ENCODE results near the gene PADI6. TPM values are rescaled to one million over a fixed set of nuclear protein-coding genes. Genes with fewer than 3 reads are reported as not detected.

PADI6 gene
- total and polyA plus RNA-seq, 4 experiments from 2014 or later, result 0.10 TPM; not detected in 3

DNA sequence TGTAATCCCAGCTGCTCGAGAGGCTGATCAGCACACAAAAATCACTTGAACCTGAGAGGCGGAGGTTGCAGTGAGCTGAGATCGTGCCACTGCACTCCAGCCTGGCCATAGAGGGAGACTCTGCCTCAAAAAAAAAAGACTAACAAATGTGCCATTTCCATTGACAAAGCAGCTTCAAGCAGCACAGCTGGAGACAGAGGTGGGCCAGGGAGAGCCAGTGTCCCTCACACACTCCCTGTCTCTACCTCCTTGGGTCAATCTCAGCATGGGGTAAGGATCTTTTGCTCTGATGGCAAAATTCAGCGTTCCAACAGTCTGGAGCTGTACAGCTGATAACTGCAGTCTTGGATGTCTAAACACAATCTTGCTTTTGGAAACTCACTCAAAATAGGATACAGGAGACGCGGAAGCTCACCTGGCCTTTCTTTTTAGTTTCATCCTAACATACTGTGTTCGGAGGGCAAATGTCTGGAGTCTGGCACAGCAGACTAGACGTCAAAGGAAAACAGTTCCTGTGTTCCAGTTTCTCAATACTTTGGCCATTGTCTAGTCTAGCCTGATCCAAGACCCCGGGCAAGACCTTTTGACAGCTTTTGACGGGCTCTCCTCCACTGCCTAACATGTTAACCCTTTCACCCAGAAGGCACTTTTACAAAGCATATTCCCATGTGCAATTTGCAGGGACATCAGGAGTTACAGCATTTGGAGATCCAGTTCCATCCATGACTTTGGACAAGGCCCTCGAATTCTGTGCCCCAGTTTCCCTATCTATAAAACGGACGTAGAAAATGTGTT, 64.6 kb downstream of the PADI6 start:
- H3K36me3 ChIP-seq (ENCODE audit: insufficient read depth, low read length), result no peaks in the 10 kb centered on the region
- CTCF ChIA-PET (ENCODE audit: partially characterized antibody), result interaction anchor here (0.7 kb wide), 1 partner anchor 17 kb away, joined by 3 read pairs; no protein-coding TSS in a partner anchor
- DNase-seq, result no peak
- Mint-ChIP-seq H3K9me3 (peaks cover 0 to 4% (median 0%) of the 10 kb centered on the region in 8 donors), H3K4me1 (peaks cover 22 to 78% (median 43%) of the 10 kb centered on the region in 4 donors), H3K27me3 (no peaks in the 10 kb centered on the region), H3K27ac (peak overlapping the region; percentile 82 to 93 (median 88)), H3K36me3 (peaks cover 0 to 34% of the 10 kb centered on the region in 2 donors), H3K4me3 (peak overlapping the region; percentile 79 to 82 (median 82))
- peak overlapping the region; percentile 78 for H3K27ac ChIP-seq (ENCODE audit: low read depth, low read length)
- H3K4me3 ChIP-seq (ENCODE audit: low read length in 2 of 2), result peak overlapping the region in 1 of 2 donors; percentile 79
- peaks cover 27% of the 10 kb centered on the region for H3K4me1 ChIP-seq (ENCODE audit: insufficient read depth, low read length)
- intact Hi-C loops (cut with micrococcal nuclease), result loop anchor here (10.0 kb wide), 1 partner anchor 1912 kb away; the partner anchor contains the start of genes CASP9 and DNAJC16
- POLR2A ChIA-PET (ENCODE audit: partially characterized antibody), result no interaction called here
- no peaks in the 10 kb centered on the region for H3K9me3 ChIP-seq (ENCODE audit: control insufficient read depth in 1 of 2, low read length in 2 of 2)
- no peaks in the 10 kb centered on the region for H3K27me3 ChIP-seq (ENCODE audit: insufficient read depth, low read length)

DNA sequence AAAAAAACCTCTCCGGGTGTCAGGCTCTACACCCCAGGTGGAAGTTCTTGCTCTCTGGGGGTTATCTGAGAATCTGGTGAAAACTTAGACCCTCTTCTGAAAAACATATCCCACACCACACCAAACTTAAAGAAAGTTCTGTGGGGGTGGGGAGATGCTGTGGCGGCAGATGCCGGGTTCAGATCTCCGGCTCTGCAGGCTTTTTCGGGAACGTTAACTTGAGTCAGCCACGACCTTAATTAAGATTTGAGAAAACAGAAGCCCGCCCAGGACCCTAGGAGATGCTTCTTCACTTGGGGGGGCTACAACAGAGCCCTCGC, 65.2 kb downstream of the PADI6 start:
- Histone ChIP-seq H3K9me3 (ENCODE audit: control insufficient read depth in 1 of 2, low read length in 2 of 2) (no peaks in the 10 kb centered on the region), H3K4me1 (ENCODE audit: insufficient read depth, low read length) (peaks cover 27% of the 10 kb centered on the region), H3K27me3 (ENCODE audit: insufficient read depth, low read length) (no peaks in the 10 kb centered on the region), H3K36me3 (ENCODE audit: insufficient read depth, low read length) (no peaks in the 10 kb centered on the region), H3K4me3 (ENCODE audit: low read length in 2 of 2) (peak overlapping the region in 1 of 2 donors; percentile 79), H3K27ac (ENCODE audit: low read depth, low read length) (peak overlapping the region; percentile 78)
- Mint-ChIP-seq H3K4me1 (peaks cover 22 to 72% (median 41%) of the 10 kb centered on the region in 4 donors), H3K9me3 (peaks cover 0 to 4% (median 0%) of the 10 kb centered on the region in 8 donors), H3K36me3 (peaks cover 0 to 33% of the 10 kb centered on the region in 2 donors), H3K27me3 (no peaks in the 10 kb centered on the region), H3K27ac (peak overlapping the region; percentile 82 to 93 (median 88)), H3K4me3 (peak overlapping the region; percentile 79 to 82 (median 82))
- intact Hi-C loops (cut with micrococcal nuclease), result loop anchor here (10.0 kb wide), 1 partner anchor 1912 kb away; the partner anchor contains the start of genes CASP9 and DNAJC16
- no peak for DNase-seq
- ChIA-PET CTCF (ENCODE audit: partially characterized antibody) (no interaction called here), POLR2A (ENCODE audit: partially characterized antibody) (interaction anchor here (1.0 to 1.4 kb wide), 2 partner anchors 8 to 533 kb away, joined by 3 to 6 read pairs; no protein-coding TSS in a partner anchor)

DNA sequence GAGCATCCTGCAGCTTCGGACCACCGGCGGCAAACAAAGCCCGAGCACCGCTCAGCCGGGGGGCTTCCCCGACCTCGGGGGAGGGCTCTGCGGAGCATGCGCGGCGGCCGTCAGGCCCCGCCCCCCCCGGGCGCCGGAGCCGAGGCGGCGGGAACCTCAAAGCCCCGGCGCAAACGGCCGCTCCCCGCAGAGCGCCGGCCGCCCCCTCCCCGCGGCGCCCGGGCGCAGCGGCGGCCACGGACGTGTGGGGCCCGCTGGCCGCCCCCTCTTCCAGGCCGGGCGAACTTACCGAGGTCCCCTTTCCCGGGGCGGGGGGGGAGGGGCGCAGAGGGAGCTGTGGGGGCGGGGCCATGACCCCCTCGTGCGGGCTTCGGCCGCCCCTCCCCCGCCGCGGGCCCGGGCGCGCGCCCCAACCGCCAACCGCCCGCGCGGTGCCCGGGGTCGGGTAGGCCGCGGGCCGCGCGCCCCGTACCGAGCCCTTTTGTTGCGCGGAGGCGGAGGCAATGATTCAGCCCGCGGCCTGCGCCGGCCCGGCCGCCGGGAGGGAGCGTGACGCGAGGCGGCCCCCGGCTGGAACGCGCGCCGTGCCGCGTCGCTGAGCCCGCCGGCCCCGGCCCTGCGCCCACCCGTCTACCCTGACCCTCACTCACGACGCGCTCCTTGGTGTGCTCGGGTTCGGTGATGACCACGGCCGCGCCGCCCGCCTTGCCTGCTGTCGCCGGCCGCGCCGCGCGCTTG, 65.8 kb downstream of the PADI6 start:
- Mint-ChIP-seq H3K4me3 (peak overlapping the region; percentile 79 to 82 (median 82)), H3K27ac (peak overlapping the region; percentile 82 to 93 (median 88)), H3K9me3 (peaks cover 0 to 2% (median 0%) of the 10 kb centered on the region in 8 donors), H3K4me1 (peaks cover 22 to 66% (median 41%) of the 10 kb centered on the region in 4 donors), H3K27me3 (no peaks in the 10 kb centered on the region), H3K36me3 (peaks cover 0 to 29% of the 10 kb centered on the region in 2 donors)
- intact Hi-C loops (cut with micrococcal nuclease), result loop anchor here (2.0 to 10.0 kb wide), 2 partner anchors 17 to 1913 kb away; partner anchors contain the start of genes CASP9 and DNAJC16
- no peaks in the 10 kb centered on the region for H3K27me3 ChIP-seq (ENCODE audit: insufficient read depth, low read length)
- POLR2A ChIA-PET (ENCODE audit: partially characterized antibody), result interaction anchor here (1.0 to 1.4 kb wide), 2 partner anchors 9 to 533 kb away, joined by 3 to 6 read pairs; no protein-coding TSS in a partner anchor
- CTCF ChIA-PET (ENCODE audit: partially characterized antibody), result interaction anchor here (2.7 kb wide), 1 partner anchor 19 kb away, joined by 8 read pairs; no protein-coding TSS in a partner anchor
- peak overlapping the region in 1 of 2 donors; percentile 79 for H3K4me3 ChIP-seq (ENCODE audit: low read length in 2 of 2)
- no peaks in the 10 kb centered on the region for H3K9me3 ChIP-seq (ENCODE audit: control insufficient read depth in 1 of 2, low read length in 2 of 2)
- peak; percentile 40 to 71 (median 55) for DNase-seq
- H3K36me3 ChIP-seq (ENCODE audit: insufficient read depth, low read length), result no peaks in the 10 kb centered on the region
- peaks cover 27% of the 10 kb centered on the region for H3K4me1 ChIP-seq (ENCODE audit: insufficient read depth, low read length)
- peak overlapping the region; percentile 78 for H3K27ac ChIP-seq (ENCODE audit: low read depth, low read length)

DNA sequence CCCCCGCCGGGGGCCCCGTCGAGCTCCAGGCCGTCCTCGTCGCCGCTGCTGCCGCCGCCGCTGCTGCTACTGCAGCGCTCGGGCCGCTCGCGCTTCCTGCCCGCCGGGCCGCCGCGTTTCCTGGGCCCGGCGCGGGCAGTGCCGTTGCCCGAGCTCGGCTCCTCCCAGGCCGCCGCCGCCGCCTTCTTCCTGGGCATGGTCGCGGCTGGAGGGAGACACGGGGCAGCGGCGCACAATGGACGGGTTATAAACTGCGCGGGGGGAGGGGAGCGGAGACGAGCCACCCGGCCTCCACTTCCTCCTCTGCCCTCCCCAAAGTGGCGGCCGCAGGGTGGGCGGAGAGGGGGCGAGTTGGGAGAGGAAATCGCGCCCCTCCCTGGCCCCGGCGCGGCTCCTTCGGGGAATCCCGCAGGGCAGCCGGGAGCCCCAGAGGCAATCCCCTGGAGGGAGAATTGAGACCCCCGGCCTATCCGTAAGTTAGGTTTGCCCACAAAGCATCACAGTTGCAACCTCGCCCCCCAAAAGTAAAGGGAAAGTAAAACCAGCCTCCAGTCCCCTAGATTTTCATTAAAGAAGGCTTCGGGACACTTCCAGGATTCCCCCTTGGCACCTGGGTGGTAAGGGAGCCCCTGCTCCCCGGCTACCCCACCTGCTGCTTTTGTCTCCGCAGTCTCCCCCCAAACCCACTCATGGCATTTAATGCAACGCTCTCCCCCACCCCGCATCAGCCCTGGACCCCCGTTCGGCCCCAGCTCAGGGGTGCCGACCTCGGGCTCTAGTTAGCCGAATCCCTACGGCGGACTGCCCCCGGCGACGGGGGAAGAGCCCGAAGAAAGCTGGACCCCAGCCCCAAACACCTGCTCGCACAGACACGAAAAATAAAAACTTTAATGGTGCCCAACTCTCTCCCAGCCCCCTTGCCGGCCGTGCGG, 66.6 kb downstream of the PADI6 start:
- peaks cover 22 to 58% (median 38%) of the 10 kb centered on the region in 4 donors for H3K4me1 Mint-ChIP-seq
- H3K4me3 ChIP-seq (ENCODE audit: low read length in 2 of 2), result peak overlapping the region; percentile 79 to 81
- H3K4me3 Mint-ChIP-seq, result peak overlapping the region; percentile 94 to 98 (median 96)
- no peaks in the 10 kb centered on the region for H3K9me3 ChIP-seq (ENCODE audit: control insufficient read depth in 1 of 2, low read length in 2 of 2)
- CTCF ChIA-PET (ENCODE audit: partially characterized antibody), result interaction anchor here (2.0 to 2.7 kb wide), 2 partner anchors 9 to 20 kb away, joined by 5 to 8 read pairs; no protein-coding TSS in a partner anchor
- H3K9me3 Mint-ChIP-seq, result peaks cover 0 to 2% (median 0%) of the 10 kb centered on the region in 8 donors
- no peaks in the 10 kb centered on the region for H3K36me3 ChIP-seq (ENCODE audit: insufficient read depth, low read length)
- no peaks in the 10 kb centered on the region for H3K27me3 Mint-ChIP-seq
- POLR2A ChIA-PET (ENCODE audit: partially characterized antibody), result interaction anchor here (1.0 to 1.4 kb wide), 2 partner anchors 10 to 534 kb away, joined by 3 to 6 read pairs; no protein-coding TSS in a partner anchor
- intact Hi-C loops (cut with micrococcal nuclease), result loop anchor here (2.0 to 10.0 kb wide), 2 partner anchors 18 to 1914 kb away; partner anchors contain the start of genes CASP9 and DNAJC16
- H3K27ac ChIP-seq (ENCODE audit: low read depth, low read length), result peak overlapping the region; percentile 78
- H3K4me1 ChIP-seq (ENCODE audit: insufficient read depth, low read length), result peaks cover 27% of the 10 kb centered on the region
- no peaks in the 10 kb centered on the region for H3K27me3 ChIP-seq (ENCODE audit: insufficient read depth, low read length)
- peak overlapping the region; percentile 95 to 98 (median 97) for H3K27ac Mint-ChIP-seq
- H3K36me3 Mint-ChIP-seq, result peaks cover 0 to 26% of the 10 kb centered on the region in 2 donors
- peak; percentile 44 to 73 (median 52) for DNase-seq

DNA sequence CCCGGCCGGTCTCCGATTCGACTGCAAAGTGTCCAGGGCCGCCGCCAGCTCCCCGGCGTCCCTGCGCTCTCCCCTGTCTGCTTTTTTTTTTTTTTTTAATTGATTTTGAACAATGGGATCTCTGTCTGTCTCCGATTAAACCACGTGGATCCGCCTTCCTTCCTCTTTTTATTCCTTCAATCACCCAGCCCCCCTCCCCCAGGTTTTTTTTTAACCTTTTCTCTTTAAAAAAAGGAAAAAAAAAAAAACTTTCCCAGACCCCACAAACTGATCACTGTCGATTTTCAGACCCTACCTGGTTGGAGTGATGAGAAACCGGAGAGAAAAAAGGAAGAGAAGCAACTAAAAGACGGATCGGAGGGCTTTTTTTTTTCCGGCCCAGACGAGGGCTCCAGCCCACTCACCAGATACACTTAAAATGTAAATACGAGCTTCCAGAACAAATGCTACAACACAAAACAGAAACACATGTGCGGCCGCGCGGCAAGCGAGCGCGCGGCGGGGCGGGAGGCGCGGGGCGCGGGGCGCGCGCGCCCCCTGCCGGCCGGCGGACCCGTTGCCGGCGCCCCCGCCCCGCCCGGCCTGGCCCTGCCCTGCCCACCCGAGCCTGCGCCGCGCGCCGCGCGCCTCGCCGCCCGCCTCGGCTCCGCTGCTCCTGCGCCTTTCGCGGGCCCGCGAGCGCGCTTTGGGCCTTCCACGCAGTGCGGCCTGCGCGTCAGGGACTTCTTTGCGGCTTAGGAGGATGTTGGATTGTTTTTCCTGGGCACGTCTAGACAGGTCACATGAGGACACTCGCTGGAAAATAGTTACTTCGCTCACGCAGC, 67.5 kb downstream of the PADI6 start, which contains the start of gene RCC2:
Gene RCC2, minus strand, starts transcription at position 428 of the 824 bp plus-strand sequence. CDS start 1,163 bp downstream, outside the sequence.
- POLR2A ChIA-PET (ENCODE audit: partially characterized antibody), result no interaction called here
- Mint-ChIP-seq H3K4me1 (peaks cover 21 to 49% (median 32%) of the 10 kb centered on the region in 4 donors), H3K27ac (peak within 1 kb of the TSS; percentile 95 to 98 (median 97)), H3K27me3 (no peaks in the 10 kb centered on the region), H3K4me3 (peak within 1 kb of the TSS; percentile 94 to 98 (median 96)), H3K36me3 (peaks cover 0 to 18% of the 10 kb centered on the region in 2 donors), H3K9me3 (peaks cover 0 to 2% (median 0%) of the 10 kb centered on the region in 8 donors)
- H3K9me3 ChIP-seq (ENCODE audit: control insufficient read depth in 1 of 2, low read length in 2 of 2), result no peaks in the 10 kb centered on the region
- no peaks in the 10 kb centered on the region for H3K36me3 ChIP-seq (ENCODE audit: insufficient read depth, low read length)
- intact Hi-C loops (cut with micrococcal nuclease), result loop anchor here (2.0 to 10.0 kb wide), 2 partner anchors 19 to 1915 kb away; partner anchors contain the start of genes CASP9 and DNAJC16
- H3K4me1 ChIP-seq (ENCODE audit: insufficient read depth, low read length), result peaks cover 27% of the 10 kb centered on the region
- peak within 1 kb of the TSS; percentile 78 for H3K27ac ChIP-seq (ENCODE audit: low read depth, low read length)
- DNase-seq, result peak; percentile 70 to 78 (median 72)
- CTCF ChIA-PET (ENCODE audit: partially characterized antibody), result interaction anchor here (1.1 to 2.7 kb wide), 3 partner anchors 10 to 22 kb away, joined by 3 to 8 read pairs (median 5); no protein-coding TSS in a partner anchor
- H3K27me3 ChIP-seq (ENCODE audit: insufficient read depth, low read length), result no peaks in the 10 kb centered on the region
- H3K4me3 ChIP-seq (ENCODE audit: low read length in 2 of 2), result peak within 1 kb of the TSS; percentile 79 to 81
